ENCODE measurements around the gene ARID1B.

The ARID1B gene

DNA sequence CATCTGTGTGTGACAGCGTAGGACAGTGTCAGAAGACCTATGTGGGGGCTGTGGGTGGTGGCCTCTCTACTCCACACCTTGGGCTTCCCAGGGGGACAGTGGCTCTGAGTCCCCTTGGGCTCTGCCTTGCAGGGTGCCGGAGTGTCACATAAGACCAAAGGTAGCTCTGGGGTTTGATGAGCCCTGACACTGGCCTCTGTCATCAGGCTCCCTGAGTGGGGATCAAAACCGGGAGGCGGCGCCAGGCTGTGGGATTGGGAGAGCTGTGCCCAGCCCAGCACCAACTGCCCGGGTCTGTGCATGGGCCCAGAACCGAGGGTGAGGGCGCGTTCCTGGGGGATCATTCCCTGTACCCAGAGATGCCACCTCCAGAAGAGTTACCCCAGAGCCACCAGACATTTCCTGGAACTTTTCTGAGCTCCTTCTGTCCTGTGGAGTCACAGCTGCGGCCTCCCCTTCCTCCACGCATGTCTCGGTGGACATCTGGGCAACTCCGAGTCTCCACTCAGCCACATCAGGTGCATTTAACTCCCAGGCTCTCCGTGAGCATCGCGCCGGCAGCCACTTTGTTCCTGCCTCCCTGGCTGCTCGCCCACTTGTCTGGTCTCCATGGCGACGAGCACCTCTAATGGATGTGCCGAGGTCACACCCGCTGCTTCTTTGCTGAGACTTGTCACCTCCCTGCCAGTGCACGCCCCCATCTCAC is 451.4 kb downstream of the ARID1B start:
- no peaks in the 10 kb centered on the region for H3K9me2 ChIP-seq (replicated peaks; ENCODE audit: insufficient read depth, low read length)
- no peak overlapping the region for H3K9ac ChIP-seq (ENCODE audit: low read length)
- no peak overlapping the region for H3K27ac ChIP-seq (ENCODE audit: low read depth, low read length)
- H3K27me3 ChIP-seq (ENCODE audit: low read length), result no peaks in the 10 kb centered on the region
- H3K4me2 ChIP-seq (ENCODE audit: low read depth, low read length, poor library complexity, severe bottlenecking), result no peak overlapping the region
- no peaks in the 10 kb centered on the region for H3K79me2 ChIP-seq (ENCODE audit: insufficient read depth, low read length)
- TF ChIP-seq, protein P1, sequence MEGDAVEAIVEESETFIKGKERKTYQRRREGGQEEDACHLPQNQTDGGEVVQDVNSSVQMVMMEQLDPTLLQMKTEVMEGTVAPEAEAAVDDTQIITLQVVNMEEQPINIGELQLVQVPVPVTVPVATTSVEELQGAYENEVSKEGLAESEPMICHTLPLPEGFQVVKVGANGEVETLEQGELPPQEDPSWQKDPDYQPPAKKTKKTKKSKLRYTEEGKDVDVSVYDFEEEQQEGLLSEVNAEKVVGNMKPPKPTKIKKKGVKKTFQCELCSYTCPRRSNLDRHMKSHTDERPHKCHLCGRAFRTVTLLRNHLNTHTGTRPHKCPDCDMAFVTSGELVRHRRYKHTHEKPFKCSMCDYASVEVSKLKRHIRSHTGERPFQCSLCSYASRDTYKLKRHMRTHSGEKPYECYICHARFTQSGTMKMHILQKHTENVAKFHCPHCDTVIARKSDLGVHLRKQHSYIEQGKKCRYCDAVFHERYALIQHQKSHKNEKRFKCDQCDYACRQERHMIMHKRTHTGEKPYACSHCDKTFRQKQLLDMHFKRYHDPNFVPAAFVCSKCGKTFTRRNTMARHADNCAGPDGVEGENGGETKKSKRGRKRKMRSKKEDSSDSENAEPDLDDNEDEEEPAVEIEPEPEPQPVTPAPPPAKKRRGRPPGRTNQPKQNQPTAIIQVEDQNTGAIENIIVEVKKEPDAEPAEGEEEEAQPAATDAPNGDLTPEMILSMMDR (IDR thresholded peaks at IDR 0.05; ENCODE audit: insufficient read depth, low read length, poor library complexity, severe bottlenecking), result no peak
- TF ChIP-seq EZH2phosphoT487 (conservative IDR thresholded peaks at IDR 0.05; ENCODE audit: low read length), result no peak
- no peak overlapping the region for H2AFZ ChIP-seq (ENCODE audit: low read depth, low read length, severe bottlenecking)
- no peaks in the 10 kb centered on the region for H3K9me3 ChIP-seq (ENCODE audit: insufficient read depth, low read length)
- H3F3A ChIP-seq (ENCODE audit: insufficient read depth), result no peaks in the 10 kb centered on the region
- H4K20me1 ChIP-seq (ENCODE audit: low read depth, low read length), result no peaks in the 10 kb centered on the region
- no peaks in the 10 kb centered on the region for H3K36me3 ChIP-seq (ENCODE audit: low read length)
- no peak overlapping the region for H3K4me3 ChIP-seq (ENCODE audit: insufficient read depth, low read length, poor library complexity, severe bottlenecking)

DNA sequence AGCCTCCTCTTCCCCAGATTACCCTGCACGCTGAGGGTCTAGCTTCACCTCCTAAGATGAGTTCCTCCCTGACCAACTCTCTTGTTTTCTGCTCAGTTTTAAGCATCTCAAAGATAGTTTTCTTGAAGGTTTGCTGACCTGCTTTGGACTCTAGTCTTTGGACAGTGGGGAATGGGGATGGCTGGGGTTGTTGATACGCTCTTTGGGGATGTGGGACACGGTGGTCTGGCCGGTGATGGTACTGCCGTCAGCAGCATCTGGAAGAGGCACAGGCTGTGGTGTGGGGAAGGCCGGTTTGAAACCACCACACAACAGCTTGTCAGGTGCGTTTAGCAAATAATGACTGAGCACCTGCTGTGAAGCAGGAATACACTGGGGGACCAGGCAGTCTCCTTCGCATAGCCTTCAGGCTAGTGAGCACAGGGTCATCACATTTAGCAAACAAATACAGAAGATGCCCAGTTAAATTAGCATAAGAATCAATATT is 452.0 kb downstream of the ARID1B start:
- H3K79me2 ChIP-seq (ENCODE audit: insufficient read depth, low read length), result no peaks in the 10 kb centered on the region
- H3K9me2 ChIP-seq (replicated peaks; ENCODE audit: insufficient read depth, low read length), result no peaks in the 10 kb centered on the region
- no peaks in the 10 kb centered on the region for H3K9me3 ChIP-seq (ENCODE audit: insufficient read depth, low read length)
- TF ChIP-seq, protein P1 (IDR thresholded peaks at IDR 0.05; ENCODE audit: insufficient read depth, low read length, poor library complexity, severe bottlenecking), result no peak
- no peak for TF ChIP-seq EZH2phosphoT487 (conservative IDR thresholded peaks at IDR 0.05; ENCODE audit: low read length)
- no peaks in the 10 kb centered on the region for H3K27me3 ChIP-seq (ENCODE audit: low read length)
- H3K4me3 ChIP-seq (ENCODE audit: insufficient read depth, low read length, poor library complexity, severe bottlenecking), result no peak overlapping the region
- no peak overlapping the region for H3K9ac ChIP-seq (ENCODE audit: low read length)
- no peaks in the 10 kb centered on the region for H3K36me3 ChIP-seq (ENCODE audit: low read length)
- H3K4me2 ChIP-seq (ENCODE audit: low read depth, low read length, poor library complexity, severe bottlenecking), result no peak overlapping the region
- H2AFZ ChIP-seq (ENCODE audit: low read depth, low read length, severe bottlenecking), result no peak overlapping the region
- no peak overlapping the region for H3K27ac ChIP-seq (ENCODE audit: low read depth, low read length)
- no peaks in the 10 kb centered on the region for H4K20me1 ChIP-seq (ENCODE audit: low read depth, low read length)
- no peaks in the 10 kb centered on the region for H3F3A ChIP-seq (ENCODE audit: insufficient read depth)

DNA sequence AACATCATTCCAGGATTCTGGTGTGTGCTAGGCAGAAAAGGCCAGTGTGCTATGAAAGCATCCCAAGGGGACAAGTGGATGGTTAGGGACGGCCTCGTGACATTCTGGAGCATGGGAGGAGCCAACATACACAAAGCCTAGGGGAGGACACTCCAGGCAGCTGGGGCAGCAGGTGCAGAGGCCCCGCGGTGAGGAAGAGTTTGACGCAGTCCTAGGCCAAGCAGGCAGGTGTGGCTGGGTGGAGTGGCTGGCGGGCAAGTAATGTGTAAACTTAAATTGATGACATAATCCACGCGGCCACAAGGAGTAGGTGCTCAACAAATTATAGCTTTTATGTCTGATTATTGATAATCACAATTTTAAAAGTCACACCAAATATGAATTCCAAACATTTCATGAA is 452.5 kb downstream of the ARID1B start:
- Histone ChIP-seq H3K9ac (ENCODE audit: low read length) (no peak overlapping the region), H3K9me2 (replicated peaks; ENCODE audit: insufficient read depth, low read length) (no peaks in the 10 kb centered on the region), H3K4me2 (ENCODE audit: low read depth, low read length, poor library complexity, severe bottlenecking) (no peak overlapping the region), H3K4me3 (ENCODE audit: insufficient read depth, low read length, poor library complexity, severe bottlenecking) (no peak overlapping the region), H3K27ac (ENCODE audit: low read depth, low read length) (no peak overlapping the region), H3K27me3 (ENCODE audit: low read length) (no peaks in the 10 kb centered on the region), H4K20me1 (ENCODE audit: low read depth, low read length) (no peaks in the 10 kb centered on the region), H3F3A (ENCODE audit: insufficient read depth) (no peaks in the 10 kb centered on the region), H2AFZ (ENCODE audit: low read depth, low read length, severe bottlenecking) (no peak overlapping the region), H3K9me3 (ENCODE audit: insufficient read depth, low read length) (no peaks in the 10 kb centered on the region), H3K36me3 (ENCODE audit: low read length) (no peaks in the 10 kb centered on the region), H3K79me2 (ENCODE audit: insufficient read depth, low read length) (no peaks in the 10 kb centered on the region)
- TF ChIP-seq EZH2phosphoT487 (conservative IDR thresholded peaks at IDR 0.05; ENCODE audit: low read length), result no peak
- TF ChIP-seq, protein P1 (IDR thresholded peaks at IDR 0.05; ENCODE audit: insufficient read depth, low read length, poor library complexity, severe bottlenecking), result no peak
